Right lobe of liver (tissue), 6 donors: ENCODE results near the gene PRMT2. TPM values are rescaled to one million over a fixed set of nuclear protein-coding genes. Genes with fewer than 3 reads are reported as not detected.

Source experiments
- ATAC-seq, 4 donors: fragments of 200-7000 bp; cut with Tn5 transposase; one replicate each; pipeline ENCODE4 v1.9.1; 2020; ENCODE audit warnings: mild to moderate bottlenecking in 4 of 4, moderate library complexity in 4 of 4
- DNase-seq, 3 donors: peaks; one replicate each; pipeline ENCODE4 v3.0.0-alpha.2; 2020
- H3K27ac ChIP-seq, 3 donors: fragments of 200-600 bp; one replicate each; pipeline ENCODE4 v1.8.0; 2022
- H3K27me3 ChIP-seq, 2 donors: fragments of 200-600 bp; one replicate each; pipeline ENCODE4 v1.8.0; 2022
- H3K36me3 ChIP-seq, 4 donors: fragments of 200-600 bp; sonication (generic) in 1 of 4; one replicate each; pipeline versions ENCODE4 v1.5.1 to v1.8.0; 2017 to 2022; ENCODE audit warnings: control low read depth in 1 of 4
- H3K4me1 ChIP-seq, 4 donors: fragments of 200-600 bp; sonication (generic) in 1 of 4; one replicate each; pipeline versions ENCODE4 v1.5.1 to v1.8.0; 2017 to 2022; ENCODE audit warnings: control low read depth in 1 of 4
- H3K4me3 ChIP-seq, 3 donors: fragments of 200-600 bp; one replicate each; pipeline ENCODE4 v1.8.0; 2022
- H3K9me3 ChIP-seq, 4 donors: fragments of 200-600 bp; sonication (generic) in 1 of 4; one replicate each; pipeline versions ENCODE4 v1.5.1 to v1.8.0; 2017 to 2022; ENCODE audit warnings: control low read depth in 1 of 4
- CTCF ChIP-seq, 4 donors: fragments of 200-600 bp in 3 of 4; fragments of 450-650 bp in 1 of 4; IDR thresholded peaks; one replicate each; pipeline versions ENCODE4 v1.5.1 to v1.8.0; 2016 to 2022; ENCODE audit warnings: antibody characterized with exemption in 4 of 4, mild to moderate bottlenecking in 2 of 4
- POLR2A ChIP-seq: fragments of 450-650 bp; IDR thresholded peaks from one replicate; pipeline ENCODE4 v1.6.1; 2017; ENCODE audit warnings: antibody characterized with exemption, mild to moderate bottlenecking
- WGBS: methylation state at CpG from one replicate; pipeline ENCODE4 v1.1.6; 2018; ENCODE audit warnings: low coverage, low lambda C conversion rate; ENCODE audit not compliant: insufficient coverage; ENCODE audit errors: missing lambda C conversion rate; 5-methylcytosine and 5-hydroxymethylcytosine counted together
- intact Hi-C, 2 donors: fragments of 100-400 bp; cut with DNase I; formaldehyde crosslinking; loops; one replicate each; pipeline versions ENCODE4 v1.11.2 to v1.14.1; 2022
- long read RNA-seq: library from polyadenylated mRNA; unstranded; transcript quantifications from one replicate; pipeline ENCODE4 v2.0.0, GENCODE V29; 2019
- total RNA-seq, 6 experiments: library from RNA; depleted of rRNA in 2 of 6; stranded (reverse); fragments of >200 nt in 2 of 6; fragmentation: NEBNext Ultra II Directional in 3 of 6; extraction: Animal tissue kit (Norgen Biotek cat#: 25700) in 3 of 6; gene quantifications; one replicate each; pipeline versions ENCODE4 v1.1.0 to v1.2.4, GENCODE V29; 2016 to 2023
- donor health status: DM: no; HTN: yes; CAD: no.
- donor health status: DM: no; HTN: no; CAD: no.
- donor health status: DM: no; HTN: no; CAD: no.
- donor health status: DM: no; HTN: yes; CAD: no.
- donor health status: DM: no; HTN: yes; CAD: no.

PRMT2 gene
- total RNA-seq: 10 to 100 TPM; 12.4 to 28.0 (median 19.6) TPM
- long read RNA-seq, partial matches to known transcripts: 5 of 13 reads
- long read RNA-seq, other reads (novel, unspliced or antisense): 4 of 13 reads

GRCh38 chr21:46635324-46636180 is at the start of gene PRMT2:
Gene PRMT2, plus strand, starts transcription at chr21:46635674. Its CDS starts 1,278 bp downstream, at chr21:46636952.
- H3K27ac ChIP-seq: peak within 1 kb of the TSS; percentile 89 to 98 (median 90)
- DNase-seq (peak; percentile 98 to 99 (median 98)), ATAC-seq (peak; percentile 90 to 95 (median 94))
- TF ChIP-seq CTCF (IDR thresholded peaks at IDR 0.05) (no peak), POLR2A (peak; percentile 86)
- under 1% methylated on average over 35 of the region's 90 CpGs for WGBS
- H3K4me3 ChIP-seq: peak within 1 kb of the TSS; percentile 90 to 94 (median 91)
- H3K4me1 ChIP-seq: no peaks in the 10 kb centered on the region
- no peaks in the 10 kb centered on the region for H3K27me3 ChIP-seq
- intact Hi-C loops: no loop called here
- H3K9me3 ChIP-seq: no peaks in the 10 kb centered on the region
- peaks cover 0 to 4% (median 0%) of the 10 kb centered on the region in 4 donors for H3K36me3 ChIP-seq

GRCh38 chr21:46594276-46594675 is 41.2 kb upstream of the PRMT2 start:
- no peaks in the 10 kb centered on the region for H3K4me1 ChIP-seq
- H3K27ac ChIP-seq: no peak overlapping the region
- H3K27me3 ChIP-seq: no peaks in the 10 kb centered on the region
- DNase-seq (no peak), ATAC-seq (no peak)
- no peaks in the 10 kb centered on the region for H3K9me3 ChIP-seq
- no peak overlapping the region for H3K4me3 ChIP-seq
- intact Hi-C loops: no loop called here
- no peak for TF ChIP-seq POLR2A
- TF ChIP-seq CTCF (IDR thresholded peaks at IDR 0.05): no peak
- no peaks in the 10 kb centered on the region for H3K36me3 ChIP-seq
- WGBS: 66% methylated on average over 5 of the region's 8 CpGs

GRCh38 chr21:46596201-46596600 is 39.3 kb upstream of the PRMT2 start:
- H3K27me3 ChIP-seq: no peaks in the 10 kb centered on the region
- no peaks in the 10 kb centered on the region for H3K9me3 ChIP-seq
- no CpG with 5 or more reads among the region's 1 CpG for WGBS
- no peaks in the 10 kb centered on the region for H3K4me1 ChIP-seq
- H3K4me3 ChIP-seq: no peak overlapping the region
- no peak overlapping the region for H3K27ac ChIP-seq
- DNase-seq (no peak), ATAC-seq (no peak)
- H3K36me3 ChIP-seq: no peaks in the 10 kb centered on the region
- intact Hi-C loops: no loop called here
- TF ChIP-seq CTCF (IDR thresholded peaks at IDR 0.05) (no peak), POLR2A (no peak)

GRCh38 chr21:46597031-46597430 is 38.4 kb upstream of the PRMT2 start:
- DNase-seq: no peak
- intact Hi-C loops: no loop called here

More at GRCh38 chr21:46597031-46597430, 38.4 kb upstream of the PRMT2 start:
- no peaks in the 10 kb centered on the region for H3K36me3 ChIP-seq
- H3K4me3 ChIP-seq: no peak overlapping the region
- H3K27ac ChIP-seq: no peak overlapping the region
- no peaks in the 10 kb centered on the region for H3K27me3 ChIP-seq
- H3K4me1 ChIP-seq: no peaks in the 10 kb centered on the region
- H3K9me3 ChIP-seq: no peaks in the 10 kb centered on the region
- ATAC-seq: no peak
- TF ChIP-seq CTCF (IDR thresholded peaks at IDR 0.05) (no peak), POLR2A (no peak)
- 92% methylated on average over 2 of the region's 8 CpGs for WGBS
